H1 (cell line): ENCODE data around the gene GALNT7. TPM values are rescaled to one million over a fixed set of nuclear protein-coding genes. Genes with fewer than 3 reads are reported as not detected.

Experiments used
- CTCF ChIA-PET: fragments of 300-600 bp; sonication (Branson Sonifier 250); formaldehyde crosslinking; loops from one replicate; lab custom pipeline; 2021; ENCODE audit not compliant: partially characterized antibody; lab: Charles Lee
- POLR2A ChIA-PET: fragments of 300-600 bp; sonication (Branson Sonifier 250); formaldehyde crosslinking; loops from one replicate; lab custom pipeline; 2021; ENCODE audit warnings: inconsistent platforms; ENCODE audit not compliant: partially characterized antibody; lab: Charles Lee
- DNase-seq, 2 experiments: peaks; one replicate each; pipeline versions ENCODE4 v3.0.0 to v3.0.0-alpha.2; 2010 to 2022; ENCODE audit warnings: low spot score in 2 of 2, low read depth in 1 of 2, mixed read lengths in 1 of 2
- FAIRE-seq: peaks from 2 replicates; lab custom pipeline; 2011; peaks lifted over from hg19 to GRCh38; lab: Jason Lieb, UNC
- H2AFZ ChIP-seq: 2 replicates; pipeline ENCODE4 v1.8.1; 2012; ENCODE audit warnings: low read length, inconsistent platforms
- H2AK5ac ChIP-seq: 2 replicates; pipeline ENCODE4 v1.6.1; 2013; ENCODE audit warnings: low read depth, low read length
- H2BK120ac ChIP-seq: replicated peaks from 2 replicates; pipeline ENCODE3; 2013; ENCODE audit warnings: low read depth, low read length, inconsistent platforms
- H2BK12ac ChIP-seq: 2 replicates; pipeline ENCODE4 v1.6.1; 2013; ENCODE audit warnings: low read depth, low read length
- H2BK15ac ChIP-seq: 2 replicates; pipeline ENCODE4 v1.6.1; 2013; ENCODE audit warnings: low read length
- H2BK20ac ChIP-seq: 2 replicates; pipeline ENCODE4 v1.6.1; 2013; ENCODE audit warnings: low read length
- H2BK5ac ChIP-seq: 2 replicates; pipeline ENCODE4 v1.6.1; 2013; ENCODE audit warnings: low read depth, low read length
- H3K14ac ChIP-seq: 2 replicates; pipeline ENCODE4 v1.6.1; 2013; ENCODE audit warnings: inconsistent platforms; ENCODE audit not compliant: insufficient read length
- H3K18ac ChIP-seq: 2 replicates; pipeline ENCODE4 v1.6.1; 2013; ENCODE audit warnings: low read length; ENCODE audit errors: extremely low read depth
- H3K23ac ChIP-seq: 2 replicates; pipeline ENCODE4 v1.6.1; 2013; ENCODE audit warnings: inconsistent platforms; ENCODE audit not compliant: insufficient read length
- H3K23me2 ChIP-seq: 2 replicates; pipeline ENCODE4 v1.6.1; 2013; ENCODE audit warnings: low read depth, low read length
- H3K27ac ChIP-seq: 2 replicates; pipeline ENCODE4 v1.6.1; 2011; ENCODE audit warnings: low read depth, low read length, inconsistent platforms
- H3K27me3 ChIP-seq, 4 experiments: replicated peaks in 1 of 4; 1 replicate in 1 of 4; 2 replicates in 3 of 4; pipeline versions ENCODE4 v1.6.1 to v1.8.1; 2011 to 2013; ENCODE audit warnings: low read length in 3 of 4, mild to moderate bottlenecking in 3 of 4, inconsistent platforms in 2 of 4, mixed read lengths in 2 of 4, moderate library complexity in 1 of 4; ENCODE audit not compliant: control insufficient read depth in 3 of 4, insufficient read depth in 3 of 4; ENCODE audit errors: extremely low read depth in 1 of 4
- H3K36me3 ChIP-seq, 4 experiments: 2 replicates each; pipeline versions ENCODE4 v1.6.1 to v1.8.1; 2011 to 2013; ENCODE audit warnings: mild to moderate bottlenecking in 4 of 4, low read length in 3 of 4, moderate library complexity in 2 of 4, control low read depth in 1 of 4, inconsistent platforms in 1 of 4; ENCODE audit not compliant: insufficient read depth in 4 of 4, control insufficient read depth in 2 of 4
- H3K4ac ChIP-seq: replicated peaks from 2 replicates; pipeline ENCODE3; 2013; ENCODE audit warnings: low read length, low read depth, mixed read lengths, inconsistent platforms; ENCODE audit not compliant: insufficient read length
- H3K4me1 ChIP-seq, 4 experiments: replicated peaks in 1 of 4; 1 replicate in 1 of 4; 2 replicates in 3 of 4; pipeline versions ENCODE4 v1.6.1 to v1.8.1; 2011 to 2013; ENCODE audit warnings: low read length in 3 of 4, inconsistent platforms in 2 of 4, mixed read lengths in 1 of 4; ENCODE audit not compliant: insufficient read depth in 4 of 4, control insufficient read depth in 3 of 4
- H3K4me2 ChIP-seq, 2 experiments: 2 replicates each; pipeline versions ENCODE4 v1.6.1 to v1.8.1; 2011 to 2013; ENCODE audit warnings: low read depth in 2 of 2, low read length in 2 of 2, control low read depth in 1 of 2, inconsistent platforms in 1 of 2, mild to moderate bottlenecking in 1 of 2; ENCODE audit not compliant: insufficient read depth in 1 of 2
- H3K4me3 ChIP-seq, 4 experiments: fragments of 200-600, 300-600 bp in 1 of 4; sonication (generic), shearing (Covaris generic), sonication (Bioruptor Twin) in 1 of 4; 2 replicates each; pipeline versions ENCODE4 v1.5.1 to v1.8.1; 2011 to 2016; ENCODE audit warnings: low read length in 4 of 4, low read depth in 3 of 4, control low read depth in 2 of 4, inconsistent platforms in 2 of 4, mild to moderate bottlenecking in 2 of 4, mixed read lengths in 1 of 4, moderate library complexity in 1 of 4; ENCODE audit not compliant: insufficient read depth in 2 of 4; ENCODE audit errors: extremely low read depth in 1 of 4
- H3K56ac ChIP-seq: replicated peaks from 2 replicates; pipeline ENCODE3; 2013; ENCODE audit warnings: low read depth, mild to moderate bottlenecking, mixed read lengths, low read length, inconsistent platforms; ENCODE audit not compliant: insufficient read length
- H3K79me1 ChIP-seq: 2 replicates; pipeline ENCODE4 v1.6.1; 2013; ENCODE audit warnings: low read depth, low read length, control low read depth
- H3K79me2 ChIP-seq, 2 experiments: 2 replicates each; pipeline versions ENCODE4 v1.6.1 to v1.8.1; 2012 to 2013; ENCODE audit warnings: low read length in 2 of 2, mild to moderate bottlenecking in 2 of 2, inconsistent platforms in 1 of 2; ENCODE audit not compliant: insufficient read depth in 2 of 2, control insufficient read depth in 1 of 2
- H3K9ac ChIP-seq, 4 experiments: replicated peaks in 1 of 4; 1 replicate in 1 of 4; 2 replicates in 3 of 4; pipeline versions ENCODE4 v1.6.1 to v1.8.1; 2011 to 2013; ENCODE audit warnings: low read depth in 3 of 4, low read length in 3 of 4, control low read depth in 2 of 4, mild to moderate bottlenecking in 2 of 4, moderate library complexity in 2 of 4, inconsistent platforms in 1 of 4; ENCODE audit errors: extremely low read depth in 1 of 4
- H3K9me3 ChIP-seq, 2 experiments: 2 replicates each; pipeline versions ENCODE4 v1.6.1 to v1.8.1; 2012 to 2013; ENCODE audit warnings: mild to moderate bottlenecking in 2 of 2, moderate library complexity in 2 of 2, control low read depth in 1 of 2, inconsistent platforms in 1 of 2, low read depth in 1 of 2, low read length in 1 of 2, mixed read lengths in 1 of 2; ENCODE audit not compliant: insufficient read depth in 2 of 2
- H4K20me1 ChIP-seq, 2 experiments: replicated peaks in 1 of 2; 2 replicates each; pipeline versions ENCODE3 to v1.8.1; 2011 to 2013; ENCODE audit warnings: inconsistent platforms in 2 of 2, low read length in 2 of 2, mild to moderate bottlenecking in 1 of 2; ENCODE audit not compliant: insufficient read depth in 2 of 2, control insufficient read depth in 1 of 2
- H4K5ac ChIP-seq: 2 replicates; pipeline ENCODE4 v1.6.1; 2013; ENCODE audit warnings: low read length, low read depth, mixed read lengths, inconsistent platforms; ENCODE audit not compliant: insufficient read length
- H4K8ac ChIP-seq: 2 replicates; pipeline ENCODE4 v1.8.0; 2013; ENCODE audit warnings: mild to moderate bottlenecking, moderate library complexity, low read length, inconsistent platforms; ENCODE audit not compliant: insufficient read depth; ENCODE audit errors: extremely low read depth
- H4K91ac ChIP-seq: replicated peaks from 2 replicates; pipeline ENCODE3; 2013; ENCODE audit warnings: low read length, mixed read lengths, inconsistent platforms; ENCODE audit not compliant: insufficient read length
- BCL11A ChIP-seq, 2 experiments: IDR thresholded peaks; one replicate each; pipeline ENCODE4 v1.6.1; 2011; ENCODE audit warnings: low read depth in 2 of 2, low read length in 2 of 2, mild to moderate bottlenecking in 2 of 2
- CHD1 ChIP-seq: IDR thresholded peaks from 2 replicates; pipeline ENCODE4 v1.6.1; 2012; ENCODE audit warnings: low read depth, low read length, improper control_type of control experiment
- CREB1 ChIP-seq: IDR thresholded peaks from 2 replicates; pipeline ENCODE4 v1.6.1; 2012; ENCODE audit warnings: inconsistent platforms
- EGR1 ChIP-seq: IDR thresholded peaks from 2 replicates; pipeline ENCODE4 v1.6.1; 2011; ENCODE audit warnings: low read depth, low read length, borderline replicate concordance
- KDM4A ChIP-seq: IDR thresholded peaks from one replicate; pipeline ENCODE4 v1.7.1; 2012; ENCODE audit warnings: low read depth, mild to moderate bottlenecking, moderate library complexity, low read length, inconsistent platforms; ENCODE audit not compliant: severe bottlenecking
- NRF1 ChIP-seq: IDR thresholded peaks from 2 replicates; pipeline ENCODE4 v1.6.1; 2011; ENCODE audit warnings: mild to moderate bottlenecking, low read depth, low read length, improper control_type of control experiment
- POLR2A ChIP-seq, 2 experiments: IDR thresholded peaks; 1 replicate in 1 of 2; 2 replicates in 1 of 2; pipeline ENCODE4 v1.6.1; 2011; ENCODE audit warnings: low read depth in 2 of 2, low read length in 2 of 2, mild to moderate bottlenecking in 2 of 2; ENCODE audit errors: control extremely low read depth in 1 of 2
- SIN3A ChIP-seq, 2 experiments: IDR thresholded peaks in 1 of 2; conservative IDR thresholded peaks in 1 of 2; 2 replicates each; pipeline ENCODE4 v1.6.1; 2011 to 2012; ENCODE audit warnings: low read length in 2 of 2, improper control_type of control experiment in 1 of 2, low read depth in 1 of 2, mild to moderate bottlenecking in 1 of 2
- SP4 ChIP-seq: IDR thresholded peaks from 2 replicates; pipeline ENCODE4 v1.6.1; 2012; ENCODE audit warnings: low read length, inconsistent platforms
- SRF ChIP-seq: IDR thresholded peaks from 2 replicates; pipeline ENCODE4 v1.6.1; 2011; ENCODE audit warnings: mild to moderate bottlenecking, low read depth, low read length, moderate library complexity
- SUZ12 ChIP-seq: fragments of 200-600 bp; sonication (generic); IDR thresholded peaks from 2 replicates; pipeline ENCODE4 v1.6.1; 2012; ENCODE audit warnings: mild to moderate bottlenecking, inconsistent platforms, low read length, moderate library complexity, mixed read lengths
- TAF1 ChIP-seq: IDR thresholded peaks from 2 replicates; pipeline ENCODE4 v1.6.1; 2011; ENCODE audit warnings: mild to moderate bottlenecking, low read depth, low read length
- TAF7 ChIP-seq: optimal IDR thresholded peaks from 2 replicates; pipeline ENCODE3; 2011; ENCODE audit warnings: low read depth, mild to moderate bottlenecking, inconsistent platforms, low read length, moderate library complexity, borderline replicate concordance
- WGBS, 2 experiments: shearing (Covaris generic) in 1 of 2; methylation state at CpG; one replicate each; pipeline versions ENCODE4 v1.1.6 to v1.1.7; 2013 to 2015; ENCODE audit warnings: low lambda C conversion rate in 2 of 2, mixed read lengths in 2 of 2, inconsistent platforms in 1 of 2, low coverage in 1 of 2, missing lambda C conversion rate in 1 of 2; ENCODE audit not compliant: insufficient replicate concordance in 2 of 2, insufficient coverage in 1 of 2, insufficient read length in 1 of 2; ENCODE audit errors: extremely low coverage in 1 of 2, missing lambda C conversion rate in 1 of 2; 5-methylcytosine and 5-hydroxymethylcytosine counted together
- polyA plus RNA-seq, 7 experiments: library from polyadenylated mRNA; depleted of rRNA in 3 of 7; stranded (reverse) in 5 of 7; unstranded in 2 of 7; fragments of >200 nt in 5 of 7; fragments of 200-250 nt in 2 of 7; gene quantifications; 1 replicate in 5 of 7; 2 replicates in 1 of 7; 4 replicates in 1 of 7; pipeline versions ENCODE4 v1.2.1 to v1.2.3, GENCODE V29; 2011 to 2013; ENCODE audit warnings: missing spikeins in 2 of 7, mixed read lengths in 2 of 7
- total RNA-seq: library from RNA; stranded (reverse); fragmentation: NEBNext Ultra II Directional; extraction: Animal tissue kit (Norgen Biotek cat#: 25700); gene quantifications from 2 replicates; pipeline ENCODE4 v1.2.1, GENCODE V29; 2021
- TF ChIP-seq, protein P1 (sequence below): IDR thresholded peaks from 2 replicates; pipeline ENCODE4 v1.6.1; 2012; ENCODE audit warnings: inconsistent platforms
- TF ChIP-seq, protein P2 (sequence below): IDR thresholded peaks from 2 replicates; pipeline ENCODE4 v1.6.1; 2011; ENCODE audit warnings: low read depth, mild to moderate bottlenecking, low read length; ENCODE audit not compliant: insufficient read depth

The GALNT7 gene
- total and polyA plus RNA-seq, 2 of the 8 experiments (the other 6 are each of a cell fraction or from before 2014, with no cell fraction given), result 22.4 to 85.5 TPM

DNA sequence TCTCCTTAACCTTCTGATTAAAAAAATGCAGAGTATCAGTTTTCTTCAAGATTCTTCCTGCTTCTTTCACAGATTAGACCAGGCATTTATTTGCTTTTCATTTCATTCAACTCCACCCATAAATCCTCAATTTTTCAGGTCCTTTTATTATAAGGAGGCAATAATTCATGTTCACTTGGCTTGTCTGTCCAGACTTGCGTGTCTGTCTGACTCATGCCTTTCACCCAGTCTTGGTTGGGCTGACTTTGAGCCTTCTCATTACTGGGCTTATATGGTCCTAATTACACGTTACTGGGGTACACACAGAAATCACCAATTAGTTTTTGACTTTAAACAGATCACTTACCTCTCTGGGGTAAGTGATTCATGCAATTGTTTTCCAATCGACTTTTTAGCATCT lies 48.8 kb upstream of the GALNT7 start:
- Histone ChIP-seq H3K4ac (no peak overlapping the region), H4K20me1 (no peaks in the 10 kb centered on the region), H2AK5ac (no peak overlapping the region), H3K36me3 (no peaks in the 10 kb centered on the region), H3K9ac (no peak overlapping the region), H3K79me1 (no peaks in the 10 kb centered on the region), H3K27me3 (no peaks in the 10 kb centered on the region), H2BK15ac (no peak overlapping the region), H3K4me3 (no peak overlapping the region), H2BK12ac (no peak overlapping the region), H3K27ac (no peak overlapping the region), H3K4me1 (peaks cover 0 to 3% (median 0%) of the 10 kb centered on the region in 4 experiments; a peak in 1 of 7 replicates), H3K79me2 (no peaks in the 10 kb centered on the region), H2BK20ac (no peak overlapping the region), H4K8ac (no peak overlapping the region), H2BK120ac (no peak overlapping the region), H3K23me2 (no peaks in the 10 kb centered on the region), H3K23ac (no peak overlapping the region), H2BK5ac (no peak overlapping the region), H3K56ac (no peak overlapping the region), H3K9me3 (no peaks in the 10 kb centered on the region), H3K14ac (no peak overlapping the region), H3K18ac (no peak overlapping the region), H2AFZ (no peak overlapping the region), H3K4me2 (no peak overlapping the region), H4K5ac (no peak overlapping the region), H4K91ac (no peak overlapping the region)
- POLR2A ChIA-PET, result no interaction called here
- CTCF ChIA-PET, result no interaction called here
- FAIRE-seq (no peak), DNase-seq (no peak)
- 89% methylated on average over 3 of the region's 3 CpGs; no CpG with 5 or more reads in 1 of the 2 experiments for WGBS, 2 experiments
- TF ChIP-seq CREB1, result no peak
- no peak for TF ChIP-seq TAF1
- TF ChIP-seq NRF1, result no peak
- no peak for TF ChIP-seq SIN3A (conservative IDR thresholded peaks at IDR 0.05 in 1 of 2, IDR thresholded peaks at IDR 0.05 in 1 of 2; ENCODE audit: low read depth in 1 of 2, low read length in 2 of 2)
- TF ChIP-seq, protein P1, sequence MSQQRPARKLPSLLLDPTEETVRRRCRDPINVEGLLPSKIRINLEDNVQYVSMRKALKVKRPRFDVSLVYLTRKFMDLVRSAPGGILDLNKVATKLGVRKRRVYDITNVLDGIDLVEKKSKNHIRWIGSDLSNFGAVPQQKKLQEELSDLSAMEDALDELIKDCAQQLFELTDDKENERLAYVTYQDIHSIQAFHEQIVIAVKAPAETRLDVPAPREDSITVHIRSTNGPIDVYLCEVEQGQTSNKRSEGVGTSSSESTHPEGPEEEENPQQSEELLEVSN, result no peak
- no peak for TF ChIP-seq TAF7
- no peak for TF ChIP-seq SP4
- no peak for TF ChIP-seq BCL11A (IDR thresholded peaks at IDR 0.05; ENCODE audit: low read depth in 2 of 2, low read length in 2 of 2)
- TF ChIP-seq SRF, result no peak
- TF ChIP-seq EGR1, result no peak
- TF ChIP-seq CHD1, result no peak
- no peak for TF ChIP-seq POLR2A (IDR thresholded peaks at IDR 0.05; ENCODE audit: control extremely low read depth in 1 of 2, low read depth in 2 of 2, low read length in 2 of 2)
- TF ChIP-seq KDM4A, result no peak
- no peak for TF ChIP-seq SUZ12
- TF ChIP-seq, protein P2, sequence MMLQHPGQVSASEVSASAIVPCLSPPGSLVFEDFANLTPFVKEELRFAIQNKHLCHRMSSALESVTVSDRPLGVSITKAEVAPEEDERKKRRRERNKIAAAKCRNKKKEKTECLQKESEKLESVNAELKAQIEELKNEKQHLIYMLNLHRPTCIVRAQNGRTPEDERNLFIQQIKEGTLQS, result no peak
